SK-N-SH (cell line): ENCODE results near the gene BCAR3. TPM values are rescaled to one million over a fixed set of nuclear protein-coding genes. Genes with fewer than 3 reads are reported as not detected.
A peak's percentile ranks its signal among the peaks of the same experiment; 100 is the strongest.

Experiments used
- CTCF ChIA-PET: fragments of 300-600, 350-600 bp; formaldehyde crosslinking; extraction: SDS; loops from one replicate; lab custom pipeline; 2021; lab: Yijun Ruan, JAX
- POLR2A ChIA-PET: fragments of 350-600 bp; sonication (Branson Sonifier 250); formaldehyde crosslinking; extraction: SDS; loops from one replicate; lab custom pipeline; 2020; ENCODE audit warnings: antibody characterized with exemption, inconsistent platforms; lab: Yijun Ruan, JAX
- DNase-seq: peaks from one replicate; pipeline ENCODE4 v3.0.0; 2012
- H2AFZ ChIP-seq: fragments of 200-600 bp; sonication (generic); 2 replicates; pipeline ENCODE4 v1.8.1; 2016; ENCODE audit warnings: antibody characterized with exemption, mild to moderate bottlenecking, low read depth
- H3F3A ChIP-seq: fragments of 200-600 bp; sonication (generic); replicated peaks from 2 replicates; pipeline ENCODE3; 2016; ENCODE audit warnings: antibody characterized with exemption, mild to moderate bottlenecking; ENCODE audit not compliant: insufficient read depth
- H3K27ac ChIP-seq, 2 experiments: fragments of 200-500 bp in 1 of 2; fragments of 200-600 bp in 1 of 2; sonication (Bioruptor generic) in 1 of 2; sonication (generic), shearing (Covaris generic) in 1 of 2; 2 replicates each; pipeline versions ENCODE4 v1.5.1 to v1.6.1; 2014 to 2016; ENCODE audit warnings: low read depth in 2 of 2, inconsistent platforms in 1 of 2, low read length in 1 of 2, mild to moderate bottlenecking in 1 of 2, mixed read lengths in 1 of 2
- H3K27me3 ChIP-seq: fragments of 200-600 bp; sonication (generic), shearing (Covaris generic); 2 replicates; pipeline ENCODE4 v1.6.1; 2016; ENCODE audit warnings: mixed run types; ENCODE audit not compliant: insufficient read depth
- H3K36me3 ChIP-seq, 2 experiments: fragments of 200-500 bp in 1 of 2; fragments of 200-600 bp in 1 of 2; sonication (Bioruptor generic) in 1 of 2; sonication (generic) in 1 of 2; replicated peaks in 1 of 2; 2 replicates each; pipeline versions ENCODE3 to v1.5.1; 2014 to 2016; ENCODE audit warnings: low read length in 1 of 2, mild to moderate bottlenecking in 1 of 2; ENCODE audit not compliant: insufficient read depth in 2 of 2, control insufficient read depth in 1 of 2
- H3K4me1 ChIP-seq, 2 experiments: fragments of 200-500 bp in 1 of 2; fragments of 200-600 bp in 1 of 2; sonication (Bioruptor generic) in 1 of 2; sonication (generic), shearing (Covaris generic) in 1 of 2; 2 replicates each; pipeline versions ENCODE4 v1.5.1 to v1.6.1; 2014 to 2016; ENCODE audit warnings: low read depth in 1 of 2, low read length in 1 of 2, mixed run types in 1 of 2; ENCODE audit not compliant: insufficient read depth in 2 of 2, control insufficient read depth in 1 of 2
- H3K4me2 ChIP-seq: fragments of 200-600 bp; sonication (generic), shearing (Covaris generic); 2 replicates; pipeline ENCODE4 v1.6.1; 2017; ENCODE audit warnings: mixed run types
- H3K4me3 ChIP-seq, 2 experiments: fragments of 200-500 bp in 1 of 2; fragments of 200-600 bp in 1 of 2; sonication (Bioruptor generic) in 1 of 2; sonication (generic), shearing (Covaris generic) in 1 of 2; 2 replicates each; pipeline versions ENCODE4 v1.5.1 to v1.8.1; 2014 to 2016; ENCODE audit warnings: low read depth in 2 of 2, inconsistent platforms in 1 of 2, low read length in 1 of 2, mild to moderate bottlenecking in 1 of 2, mixed read lengths in 1 of 2, moderate library complexity in 1 of 2
- H3K79me2 ChIP-seq: fragments of 200-600 bp; sonication (generic); 2 replicates; pipeline ENCODE4 v1.8.1; 2017; ENCODE audit warnings: mild to moderate bottlenecking; ENCODE audit not compliant: insufficient read depth
- H3K9ac ChIP-seq: fragments of 200-600 bp; sonication (generic); 2 replicates; pipeline ENCODE4 v1.6.1; 2017; ENCODE audit warnings: mixed run types
- H3K9me2 ChIP-seq: fragments of 200-600 bp; sonication (generic); 2 replicates; pipeline ENCODE4 v1.6.1; 2017; ENCODE audit warnings: mixed run types
- H3K9me3 ChIP-seq: fragments of 200-600 bp; sonication (generic); 2 replicates; pipeline ENCODE4 v1.6.1; 2017; ENCODE audit warnings: mixed run types, mild to moderate bottlenecking, moderate library complexity
- H4K20me1 ChIP-seq: fragments of 200-600 bp; sonication (generic); 2 replicates; pipeline ENCODE4 v1.6.1; 2017; ENCODE audit warnings: mild to moderate bottlenecking, mixed run types; ENCODE audit not compliant: insufficient read depth
- CHD2 ChIP-seq: fragments of 150-350 bp; IDR thresholded peaks from 2 replicates; pipeline ENCODE4 v1.6.1; 2018; ENCODE audit warnings: low read length; ENCODE audit not compliant: partially characterized antibody
- EP300 ChIP-seq, 2 experiments: IDR thresholded peaks; 2 replicates each; pipeline versions ENCODE4 v1.4.0 to v1.6.1; 2012; ENCODE audit warnings: borderline replicate concordance in 1 of 2, low read depth in 1 of 2, low read length in 1 of 2
- FOXJ3 ChIP-seq: sonication (generic); formaldehyde crosslinking; IDR thresholded peaks from 2 replicates; pipeline ENCODE4 v1.5.1; 2020; ENCODE audit warnings: mild to moderate bottlenecking, missing genetic modification reagents
- NFIC ChIP-seq: IDR thresholded peaks from 2 replicates; pipeline ENCODE4 v1.4.0; 2012; ENCODE audit warnings: borderline replicate concordance
- NRF1 ChIP-seq: IDR thresholded peaks from 2 replicates; pipeline ENCODE4 v1.6.1; 2012; ENCODE audit warnings: low read depth, mild to moderate bottlenecking, low read length
- RAD21 ChIP-seq: IDR thresholded peaks from 2 replicates; pipeline ENCODE4 v1.6.1; 2012; ENCODE audit warnings: mild to moderate bottlenecking, low read length
- RFX5 ChIP-seq: IDR thresholded peaks from 2 replicates; pipeline ENCODE4 v1.6.1; 2012; ENCODE audit warnings: mild to moderate bottlenecking, improper control_type of control experiment, low read length
- TAF1 ChIP-seq: IDR thresholded peaks from 2 replicates; pipeline ENCODE4 v1.6.1; 2012; ENCODE audit warnings: low read depth, mild to moderate bottlenecking, low read length, moderate library complexity, borderline replicate concordance
- TEAD4 ChIP-seq: IDR thresholded peaks from 2 replicates; pipeline ENCODE4 v1.4.0; 2012; ENCODE audit warnings: mild to moderate bottlenecking, borderline replicate concordance; ENCODE audit not compliant: insufficient read depth
- YY1 ChIP-seq: IDR thresholded peaks from 2 replicates; pipeline ENCODE4 v1.4.0; 2012; ENCODE audit warnings: low read depth, mild to moderate bottlenecking
- WGBS: methylation state at CpG from one replicate; pipeline ENCODE4 v1.1.6; 2017; ENCODE audit warnings: low lambda C conversion rate; 5-methylcytosine and 5-hydroxymethylcytosine counted together
- polyA plus RNA-seq, 3 experiments: library from polyadenylated mRNA; depleted of rRNA; stranded (reverse); fragments of >200 nt; gene quantifications; 2 replicates each; pipeline ENCODE4 v1.2.3, GENCODE V29; 2012
- TF ChIP-seq, protein P1 (sequence below): IDR thresholded peaks from 2 replicates; pipeline ENCODE4 v1.6.1; 2012; ENCODE audit warnings: mild to moderate bottlenecking, low read depth, low read length, moderate library complexity
- TF ChIP-seq, protein P2 (sequence below): IDR thresholded peaks from 2 replicates; pipeline ENCODE4 v1.4.0; 2012; ENCODE audit warnings: low read depth
- TF ChIP-seq, protein P3 (sequence below): fragments of 150-350 bp; IDR thresholded peaks from 2 replicates; pipeline ENCODE4 v1.6.1; 2017; ENCODE audit warnings: antibody characterized with exemption, low read length, low read depth, borderline replicate concordance
- TF ChIP-seq, protein P4 (sequence below): IDR thresholded peaks from 2 replicates; pipeline ENCODE4; 2012

The BCAR3 gene
- polyA plus RNA-seq, 1 of the 3 experiments (the other 2 are of a cell fraction) = 58.4 TPM

DNA sequence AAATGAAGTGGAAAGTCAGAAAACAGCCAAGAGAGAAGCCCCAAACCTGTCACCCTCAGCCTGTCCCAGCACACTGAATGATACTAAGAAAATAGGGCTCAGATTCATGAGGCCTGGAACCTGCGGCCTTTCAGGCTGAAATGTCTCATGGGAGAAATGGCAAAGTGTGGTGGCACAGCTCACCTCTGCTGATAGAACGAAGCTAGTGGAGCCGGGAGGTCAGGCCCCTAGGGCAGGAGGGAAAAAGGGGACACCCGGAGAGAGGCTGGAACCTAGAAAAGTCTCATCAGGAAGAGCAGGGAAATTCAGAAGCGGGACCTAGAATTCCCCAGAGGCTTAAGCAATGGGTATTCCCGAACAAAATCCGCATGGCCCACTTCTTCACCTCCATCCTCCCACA, 107.1 kb downstream of the BCAR3 start:
- no peaks in the 10 kb centered on the region for H3K9me2 ChIP-seq
- CTCF ChIA-PET = interaction anchor here (0.6 to 3.2 kb wide), 5 partner anchors 55 to 323 kb away, joined by 3 to 16 read pairs (median 5); no protein-coding TSS in a partner anchor
- no peak overlapping the region for H3K9ac ChIP-seq
- H3F3A ChIP-seq = peaks cover 31% of the 10 kb centered on the region
- H3K36me3 ChIP-seq = peaks cover 55 to 63% of the 10 kb centered on the region in 2 experiments
- H3K27ac ChIP-seq = peak overlapping the region; percentile 60 to 98; a peak in 3 of 4 replicates
- peaks cover 19% of the 10 kb centered on the region for H4K20me1 ChIP-seq
- peaks cover 75% of the 10 kb centered on the region for H3K79me2 ChIP-seq
- WGBS = 98% methylated on average over 6 of the region's 7 CpGs
- H3K4me3 ChIP-seq = no peak overlapping the region
- no peak overlapping the region for H2AFZ ChIP-seq
- H3K4me1 ChIP-seq = peaks cover 22 to 53% of the 10 kb centered on the region in 2 experiments
- no peak for DNase-seq
- TF ChIP-seq, protein P1, sequence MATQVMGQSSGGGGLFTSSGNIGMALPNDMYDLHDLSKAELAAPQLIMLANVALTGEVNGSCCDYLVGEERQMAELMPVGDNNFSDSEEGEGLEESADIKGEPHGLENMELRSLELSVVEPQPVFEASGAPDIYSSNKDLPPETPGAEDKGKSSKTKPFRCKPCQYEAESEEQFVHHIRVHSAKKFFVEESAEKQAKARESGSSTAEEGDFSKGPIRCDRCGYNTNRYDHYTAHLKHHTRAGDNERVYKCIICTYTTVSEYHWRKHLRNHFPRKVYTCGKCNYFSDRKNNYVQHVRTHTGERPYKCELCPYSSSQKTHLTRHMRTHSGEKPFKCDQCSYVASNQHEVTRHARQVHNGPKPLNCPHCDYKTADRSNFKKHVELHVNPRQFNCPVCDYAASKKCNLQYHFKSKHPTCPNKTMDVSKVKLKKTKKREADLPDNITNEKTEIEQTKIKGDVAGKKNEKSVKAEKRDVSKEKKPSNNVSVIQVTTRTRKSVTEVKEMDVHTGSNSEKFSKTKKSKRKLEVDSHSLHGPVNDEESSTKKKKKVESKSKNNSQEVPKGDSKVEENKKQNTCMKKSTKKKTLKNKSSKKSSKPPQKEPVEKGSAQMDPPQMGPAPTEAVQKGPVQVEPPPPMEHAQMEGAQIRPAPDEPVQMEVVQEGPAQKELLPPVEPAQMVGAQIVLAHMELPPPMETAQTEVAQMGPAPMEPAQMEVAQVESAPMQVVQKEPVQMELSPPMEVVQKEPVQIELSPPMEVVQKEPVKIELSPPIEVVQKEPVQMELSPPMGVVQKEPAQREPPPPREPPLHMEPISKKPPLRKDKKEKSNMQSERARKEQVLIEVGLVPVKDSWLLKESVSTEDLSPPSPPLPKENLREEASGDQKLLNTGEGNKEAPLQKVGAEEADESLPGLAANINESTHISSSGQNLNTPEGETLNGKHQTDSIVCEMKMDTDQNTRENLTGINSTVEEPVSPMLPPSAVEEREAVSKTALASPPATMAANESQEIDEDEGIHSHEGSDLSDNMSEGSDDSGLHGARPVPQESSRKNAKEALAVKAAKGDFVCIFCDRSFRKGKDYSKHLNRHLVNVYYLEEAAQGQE = no peak
- no peak for TF ChIP-seq TEAD4
- no peak for TF ChIP-seq RAD21
- no peak for TF ChIP-seq YY1
- no peak for TF ChIP-seq RFX5
- no peak for TF ChIP-seq FOXJ3 (CRISPR knock-in tag)
- TF ChIP-seq, all 33 proteins: peak for 0
- Histone ChIP-seq H3K27me3 (no peaks in the 10 kb centered on the region), H3K4me2 (no peak overlapping the region), H3K9me3 (no peaks in the 10 kb centered on the region)
- POLR2A ChIA-PET = no interaction called here

DNA sequence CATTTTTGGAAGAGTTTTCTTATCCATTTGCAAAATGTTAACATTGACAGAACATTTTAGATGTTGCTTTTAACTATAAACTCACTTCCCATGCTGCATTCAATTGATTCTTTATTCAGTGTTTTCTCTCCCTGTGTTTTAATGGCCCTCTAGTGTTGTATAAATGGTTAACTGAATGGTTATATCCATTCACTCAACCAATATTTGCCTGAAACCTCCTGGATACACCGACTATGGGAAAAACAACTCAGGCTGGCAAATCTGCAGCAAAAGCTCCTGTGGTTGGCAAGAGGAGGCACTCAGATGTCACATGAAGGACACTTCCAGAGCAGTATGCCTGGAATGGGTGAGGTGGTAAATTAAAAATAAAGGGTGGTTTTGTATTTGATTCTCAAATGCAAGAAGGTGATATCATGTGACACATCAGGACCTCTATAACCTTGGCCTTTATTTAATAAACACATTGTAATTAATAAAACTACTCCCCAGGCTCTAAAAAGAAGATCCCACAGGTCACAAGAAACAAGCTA, 107.6 kb downstream of the BCAR3 start:
- no peaks in the 10 kb centered on the region for H3K27me3 ChIP-seq
- H3K27ac ChIP-seq = peak overlapping the region in 1 of 2 experiments; percentile 98; a peak in 2 of 4 replicates
- WGBS = 91% methylated on average over 1 of the region's 1 CpG
- no peak overlapping the region for H3K9ac ChIP-seq
- H3K4me2 ChIP-seq = no peak overlapping the region
- TF ChIP-seq NFIC (no peak), TAF1 (no peak), CHD2 (no peak), FOXJ3 (CRISPR knock-in tag) (no peak), NRF1 (no peak), EP300 (IDR thresholded peaks at IDR 0.05; ENCODE audit: borderline replicate concordance in 1 of 2, low read depth in 1 of 2, low read length in 1 of 2) (no peak)
- TF ChIP-seq, protein P2, sequence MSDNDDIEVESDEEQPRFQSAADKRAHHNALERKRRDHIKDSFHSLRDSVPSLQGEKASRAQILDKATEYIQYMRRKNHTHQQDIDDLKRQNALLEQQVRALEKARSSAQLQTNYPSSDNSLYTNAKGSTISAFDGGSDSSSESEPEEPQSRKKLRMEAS = no peak
- TF ChIP-seq, protein P3, sequence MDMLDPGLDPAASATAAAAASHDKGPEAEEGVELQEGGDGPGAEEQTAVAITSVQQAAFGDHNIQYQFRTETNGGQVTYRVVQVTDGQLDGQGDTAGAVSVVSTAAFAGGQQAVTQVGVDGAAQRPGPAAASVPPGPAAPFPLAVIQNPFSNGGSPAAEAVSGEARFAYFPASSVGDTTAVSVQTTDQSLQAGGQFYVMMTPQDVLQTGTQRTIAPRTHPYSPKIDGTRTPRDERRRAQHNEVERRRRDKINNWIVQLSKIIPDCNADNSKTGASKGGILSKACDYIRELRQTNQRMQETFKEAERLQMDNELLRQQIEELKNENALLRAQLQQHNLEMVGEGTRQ = no peak
- TF ChIP-seq, protein P4, sequence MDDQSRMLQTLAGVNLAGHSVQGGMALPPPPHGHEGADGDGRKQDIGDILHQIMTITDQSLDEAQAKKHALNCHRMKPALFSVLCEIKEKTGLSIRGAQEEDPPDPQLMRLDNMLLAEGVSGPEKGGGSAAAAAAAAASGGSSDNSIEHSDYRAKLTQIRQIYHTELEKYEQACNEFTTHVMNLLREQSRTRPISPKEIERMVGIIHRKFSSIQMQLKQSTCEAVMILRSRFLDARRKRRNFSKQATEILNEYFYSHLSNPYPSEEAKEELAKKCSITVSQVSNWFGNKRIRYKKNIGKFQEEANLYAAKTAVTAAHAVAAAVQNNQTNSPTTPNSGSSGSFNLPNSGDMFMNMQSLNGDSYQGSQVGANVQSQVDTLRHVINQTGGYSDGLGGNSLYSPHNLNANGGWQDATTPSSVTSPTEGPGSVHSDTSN = no peak
- H3K36me3 ChIP-seq = peaks cover 55 to 62% of the 10 kb centered on the region in 2 experiments
- H4K20me1 ChIP-seq = peaks cover 14% of the 10 kb centered on the region
- DNase-seq = no peak
- no peak overlapping the region for H3K4me3 ChIP-seq
- H3F3A ChIP-seq = peaks cover 36% of the 10 kb centered on the region
- no peaks in the 10 kb centered on the region for H3K9me3 ChIP-seq
- peaks cover 17 to 48% of the 10 kb centered on the region in 2 experiments for H3K4me1 ChIP-seq
- CTCF ChIA-PET = interaction anchor here (0.6 to 1.6 kb wide), 4 partner anchors 55 to 323 kb away, joined by 3 to 5 read pairs (median 4); no protein-coding TSS in a partner anchor
- peaks cover 70% of the 10 kb centered on the region for H3K79me2 ChIP-seq
- H2AFZ ChIP-seq = no peak overlapping the region
- no peaks in the 10 kb centered on the region for H3K9me2 ChIP-seq
- POLR2A ChIA-PET = no interaction called here
